HepG2 (cell line): ENCODE results near the gene DEFB129. TPM values are rescaled to one million over a fixed set of nuclear protein-coding genes. Genes with fewer than 3 reads are reported as not detected.

Experiments
- FOXA3 ChIP-seq: IDR thresholded peaks from 2 replicates; pipeline ENCODE4 v1.6.1; 2016; ENCODE audit warnings: missing genetic modification reagents, missing compliant biosample characterization
- FOXJ3 ChIP-seq: sonication (generic); formaldehyde crosslinking; IDR thresholded peaks from 2 replicates; pipeline ENCODE4 v1.4.0; 2020; ENCODE audit warnings: missing genetic modification reagents, mild to moderate bottlenecking, borderline replicate concordance
- GATAD2A ChIP-seq: IDR thresholded peaks from 2 replicates; pipeline ENCODE4 v1.6.1; 2016
- KLF6 ChIP-seq: IDR thresholded peaks from 2 replicates; pipeline ENCODE4 v1.8.0; 2016; ENCODE audit warnings: missing biosample characterization, missing genetic modification reagents
- NFKB2 ChIP-seq: sonication (generic); formaldehyde crosslinking; IDR thresholded peaks from 2 replicates; pipeline ENCODE4 v1.4.0; 2020; ENCODE audit warnings: missing genetic modification reagents, borderline replicate concordance
- NFYC ChIP-seq: IDR thresholded peaks from 2 replicates; pipeline ENCODE4 v1.6.1; 2016; ENCODE audit warnings: missing genetic modification reagents, missing compliant biosample characterization
- SAP130 ChIP-seq: IDR thresholded peaks from 2 replicates; pipeline ENCODE4 v1.6.1; 2016; ENCODE audit warnings: low read depth
- TCF12 ChIP-seq, 2 experiments: fragments of 450-650 bp in 1 of 2; sonication (generic) in 1 of 2; formaldehyde crosslinking in 1 of 2; IDR thresholded peaks; 2 replicates each; pipeline versions ENCODE4 v1.6.1 to v1.8.0; 2017 to 2022; ENCODE audit warnings: antibody characterized with exemption in 1 of 2, mild to moderate bottlenecking in 1 of 2, missing genetic modification reagents in 1 of 2, moderate library complexity in 1 of 2
- YEATS2 ChIP-seq: sonication (generic); formaldehyde crosslinking; IDR thresholded peaks from 2 replicates; pipeline ENCODE4 v1.4.0; 2020; ENCODE audit warnings: missing genetic modification reagents, borderline replicate concordance
- ZNF138 ChIP-seq: sonication (generic); formaldehyde crosslinking; IDR thresholded peaks from 2 replicates; pipeline ENCODE4 v1.5.0; 2020; ENCODE audit warnings: mild to moderate bottlenecking, low read depth, missing genetic modification reagents
- ZNF3 ChIP-seq: IDR thresholded peaks from 2 replicates; pipeline ENCODE4 v1.7.0; 2017; ENCODE audit warnings: inconsistent platforms
- ZNF350 ChIP-seq: sonication (generic); formaldehyde crosslinking; IDR thresholded peaks from 2 replicates; pipeline ENCODE4 v1.4.0; 2020; ENCODE audit warnings: mild to moderate bottlenecking, low read depth, missing genetic modification reagents, borderline replicate concordance
- ZNF749 ChIP-seq: sonication (generic); formaldehyde crosslinking; IDR thresholded peaks from 2 replicates; pipeline ENCODE4 v1.8.0; 2022; ENCODE audit warnings: mild to moderate bottlenecking, missing genetic modification reagents, moderate library complexity, borderline replicate concordance
- polyA plus RNA-seq, 8 experiments: library from polyadenylated mRNA; depleted of rRNA in 3 of 8; stranded (reverse) in 7 of 8; unstranded in 1 of 8; fragments of >200 nt; fragmentation: Illumina TruSeq in 4 of 8; extraction: Trizol in 4 of 8; gene quantifications; 2 replicates each; pipeline versions ENCODE4 v1.2.1 to v1.2.3, GENCODE V29; 2011 to 2016; ENCODE audit warnings: low read depth in 4 of 8, missing spikeins in 1 of 8, mixed read lengths in 1 of 8; ENCODE audit not compliant: insufficient read depth in 1 of 8
- total RNA-seq, 5 experiments: library from RNA; depleted of rRNA; stranded (reverse); fragments of >200 nt; fragmentation: Illumina TruSeq; extraction: Trizol; gene quantifications; 2 replicates each; pipeline ENCODE4 v1.2.3, GENCODE V29; 2016; ENCODE audit warnings: low read depth in 1 of 5
- TF ChIP-seq, protein P1 (sequence below): IDR thresholded peaks from 2 replicates; pipeline ENCODE4 v1.6.1; 2016; ENCODE audit warnings: missing genetic modification reagents, missing compliant biosample characterization

DEFB129 gene
- total and polyA plus RNA-seq, 2 of the 13 experiments (the other 11 are each of a cell fraction or from before 2014, with no cell fraction given): not detected

- TF ChIP-seq ZNF749 (no peak), KLF6 (CRISPR knock-in tag) (no peak), ZNF350 (no peak), TCF12 (IDR thresholded peaks at IDR 0.05) (no peak), TCF12 (CRISPR knock-in tag; IDR thresholded peaks at IDR 0.05) (no peak), FOXA3 (CRISPR knock-in tag) (peak; percentile 13; the same call in 1 of the 2 replicates), NFYC (CRISPR knock-in tag) (no peak), FOXJ3 (CRISPR knock-in tag) (no peak), NFKB2 (CRISPR knock-in tag) (no peak), YEATS2 (CRISPR knock-in tag) (no peak), ZNF3 (CRISPR knock-in tag) (no peak), ZNF138 (CRISPR knock-in tag) (no peak), GATAD2A (CRISPR knock-in tag) (0 out of 2 replicates have a peak, but pooled peaks have one; percentile 28), SAP130 (CRISPR knock-in tag) (0 out of 2 replicates have a peak, but pooled peaks have one; percentile 19)
- TF ChIP-seq, protein P1, sequence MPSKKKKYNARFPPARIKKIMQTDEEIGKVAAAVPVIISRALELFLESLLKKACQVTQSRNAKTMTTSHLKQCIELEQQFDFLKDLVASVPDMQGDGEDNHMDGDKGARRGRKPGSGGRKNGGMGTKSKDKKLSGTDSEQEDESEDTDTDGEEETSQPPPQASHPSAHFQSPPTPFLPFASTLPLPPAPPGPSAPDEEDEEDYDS (CRISPR knock-in tag): 0 out of 2 replicates have a peak, but pooled peaks have one; percentile 23
These were observed 18.0 kb upstream of the DEFB129 start (continued) for GRCh38 chr20:208942-209566.
